ENCODE data around the gene DACT3.

DACT3 gene

DNA sequence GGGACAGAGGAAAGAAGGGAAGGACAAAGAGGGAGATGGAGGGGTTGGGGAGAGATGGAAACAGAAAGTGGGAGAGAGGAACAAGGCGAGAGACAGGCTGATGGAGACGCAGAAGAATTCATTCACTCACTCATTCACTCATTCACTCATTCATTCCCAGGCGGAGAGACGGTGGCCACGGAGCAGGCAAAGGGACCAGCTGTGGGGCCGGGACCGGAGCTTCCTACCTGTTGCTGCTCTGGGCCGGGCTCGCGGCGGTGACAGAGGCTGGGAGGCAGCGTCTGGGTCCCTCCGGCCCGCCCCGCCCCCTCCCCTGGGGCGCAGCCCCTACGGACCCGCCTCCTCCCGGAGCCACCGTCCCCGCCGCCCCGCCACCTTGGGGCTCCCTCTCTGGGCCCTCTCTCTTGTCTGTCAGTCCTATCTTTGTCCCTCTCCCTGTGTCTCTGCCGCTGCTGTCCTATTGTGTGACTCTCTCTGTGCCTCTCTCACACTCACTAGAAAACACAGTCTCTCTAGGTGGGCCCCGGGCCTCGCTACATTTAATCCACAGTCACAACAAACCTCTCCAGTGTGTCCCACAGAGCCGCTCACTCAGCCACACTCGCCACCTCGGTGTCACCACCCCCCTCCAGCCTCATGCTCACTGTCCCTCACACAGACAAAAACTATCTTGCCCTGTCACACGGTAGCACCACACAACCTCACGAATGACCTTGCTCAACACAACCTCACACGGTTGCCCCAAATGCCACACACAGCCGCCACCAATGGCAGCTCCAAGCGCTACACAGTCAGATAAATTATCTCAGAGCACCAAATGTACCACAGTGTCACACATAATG lies 24.8 kb downstream of the DACT3 start, which contains the start of gene GNG8:
TSS of gene GNG8 (minus strand) at position 283 of the 842 bp plus-strand sequence. CDS start 1,520 bp downstream, outside the sequence.
- TF ChIP-seq, protein P1, sequence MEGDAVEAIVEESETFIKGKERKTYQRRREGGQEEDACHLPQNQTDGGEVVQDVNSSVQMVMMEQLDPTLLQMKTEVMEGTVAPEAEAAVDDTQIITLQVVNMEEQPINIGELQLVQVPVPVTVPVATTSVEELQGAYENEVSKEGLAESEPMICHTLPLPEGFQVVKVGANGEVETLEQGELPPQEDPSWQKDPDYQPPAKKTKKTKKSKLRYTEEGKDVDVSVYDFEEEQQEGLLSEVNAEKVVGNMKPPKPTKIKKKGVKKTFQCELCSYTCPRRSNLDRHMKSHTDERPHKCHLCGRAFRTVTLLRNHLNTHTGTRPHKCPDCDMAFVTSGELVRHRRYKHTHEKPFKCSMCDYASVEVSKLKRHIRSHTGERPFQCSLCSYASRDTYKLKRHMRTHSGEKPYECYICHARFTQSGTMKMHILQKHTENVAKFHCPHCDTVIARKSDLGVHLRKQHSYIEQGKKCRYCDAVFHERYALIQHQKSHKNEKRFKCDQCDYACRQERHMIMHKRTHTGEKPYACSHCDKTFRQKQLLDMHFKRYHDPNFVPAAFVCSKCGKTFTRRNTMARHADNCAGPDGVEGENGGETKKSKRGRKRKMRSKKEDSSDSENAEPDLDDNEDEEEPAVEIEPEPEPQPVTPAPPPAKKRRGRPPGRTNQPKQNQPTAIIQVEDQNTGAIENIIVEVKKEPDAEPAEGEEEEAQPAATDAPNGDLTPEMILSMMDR (IDR thresholded peaks at IDR 0.05; ENCODE audit: insufficient read depth, low read length, poor library complexity, severe bottlenecking), result no peak
- no peaks in the 10 kb centered on the region; the same call in 1 of the 2 replicates for H3K27me3 ChIP-seq (replicated peaks; ENCODE audit: control insufficient read depth, insufficient read depth, low read length)
- H3K36me3 ChIP-seq (ENCODE audit: control insufficient read depth, insufficient read depth, low read length), result no peaks in the 10 kb centered on the region
- no peak for DNase-seq (ENCODE audit: extremely low read depth, insufficient read length)
- H3K4me3 ChIP-seq (replicated peaks; ENCODE audit: low read depth, low read length), result 0 out of 2 replicates have a peak within 1 kb of the TSS, but pooled peaks have one; percentile 25

DNA sequence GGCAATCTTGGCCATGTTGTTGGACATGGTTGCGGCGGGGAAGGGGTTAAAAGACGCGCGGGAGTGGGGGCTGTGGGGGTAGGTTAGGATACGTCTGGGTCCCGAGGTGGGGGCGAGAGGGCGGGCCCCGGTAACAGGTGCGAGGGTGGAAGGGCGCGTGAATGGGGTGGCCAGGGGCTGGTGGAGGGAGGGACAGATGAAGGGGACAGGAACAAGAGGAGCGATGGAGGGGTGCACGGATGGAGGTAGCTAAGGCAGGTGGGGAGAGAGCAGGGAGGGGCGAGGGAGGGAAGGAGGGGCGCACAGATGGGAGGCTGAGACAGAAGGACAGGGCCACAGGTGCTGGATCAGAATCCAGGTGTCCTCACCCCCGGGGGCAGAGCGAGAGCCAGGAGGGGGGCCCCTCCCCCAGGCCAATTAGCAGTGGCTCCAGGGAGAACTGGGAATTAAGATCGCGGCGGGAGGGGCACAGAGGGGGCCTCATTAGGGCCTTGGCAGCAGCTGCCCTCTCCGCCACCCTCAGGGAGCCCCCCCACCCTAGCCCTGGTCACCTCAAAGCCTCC lies 26.2 kb downstream of the DACT3 start:
- H3K4me3 ChIP-seq (replicated peaks; ENCODE audit: low read depth, low read length), result peak overlapping the region; percentile 46
- TF ChIP-seq, protein P1 (IDR thresholded peaks at IDR 0.05; ENCODE audit: insufficient read depth, low read length, poor library complexity, severe bottlenecking), result no peak
- H3K36me3 ChIP-seq (ENCODE audit: control insufficient read depth, insufficient read depth, low read length), result no peaks in the 10 kb centered on the region
- no peak for DNase-seq (ENCODE audit: extremely low read depth, insufficient read length)
- H3K27me3 ChIP-seq (replicated peaks; ENCODE audit: control insufficient read depth, insufficient read depth, low read length), result no peaks in the 10 kb centered on the region; the same call in 1 of the 2 replicates

DNA sequence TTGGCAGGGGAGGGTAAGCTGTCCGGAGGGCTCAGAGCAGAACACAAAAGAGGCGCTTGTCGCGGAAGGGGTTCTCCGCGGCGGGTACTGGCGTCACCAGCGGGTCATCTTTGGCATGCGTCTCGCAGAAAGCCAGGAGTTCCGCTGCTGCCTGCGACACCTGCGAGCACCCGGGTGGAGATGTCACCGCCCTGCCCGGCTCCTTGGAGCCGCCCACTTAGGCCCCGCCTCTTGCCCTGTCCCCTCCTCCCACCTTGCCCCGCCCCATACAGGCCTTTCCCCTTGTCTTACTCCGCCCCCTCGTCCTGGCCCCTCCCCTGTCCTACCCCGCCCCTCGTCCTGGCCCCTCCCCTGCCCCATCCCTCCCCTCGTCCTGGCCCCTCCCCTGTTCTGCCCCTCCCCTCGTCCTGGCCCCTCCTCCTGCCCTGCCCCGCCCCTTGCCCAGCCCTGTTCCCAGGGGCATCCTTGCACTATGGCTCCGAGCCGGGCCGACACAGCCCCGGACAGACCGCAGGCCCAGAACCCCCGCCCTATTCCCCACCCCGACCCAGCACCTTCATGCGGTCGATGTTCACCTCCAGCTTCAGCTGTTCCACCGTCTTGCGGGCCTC lies 26.8 kb downstream of the DACT3 start:
- no peaks in the 10 kb centered on the region for H3K36me3 ChIP-seq (ENCODE audit: control insufficient read depth, insufficient read depth, low read length)
- no peaks in the 10 kb centered on the region; the same call in 1 of the 2 replicates for H3K27me3 ChIP-seq (replicated peaks; ENCODE audit: control insufficient read depth, insufficient read depth, low read length)
- peak overlapping the region; percentile 46 for H3K4me3 ChIP-seq (replicated peaks; ENCODE audit: low read depth, low read length)
- DNase-seq (ENCODE audit: extremely low read depth, insufficient read length), result peak; percentile 90
- TF ChIP-seq, protein P1 (IDR thresholded peaks at IDR 0.05; ENCODE audit: insufficient read depth, low read length, poor library complexity, severe bottlenecking), result no peak

DNA sequence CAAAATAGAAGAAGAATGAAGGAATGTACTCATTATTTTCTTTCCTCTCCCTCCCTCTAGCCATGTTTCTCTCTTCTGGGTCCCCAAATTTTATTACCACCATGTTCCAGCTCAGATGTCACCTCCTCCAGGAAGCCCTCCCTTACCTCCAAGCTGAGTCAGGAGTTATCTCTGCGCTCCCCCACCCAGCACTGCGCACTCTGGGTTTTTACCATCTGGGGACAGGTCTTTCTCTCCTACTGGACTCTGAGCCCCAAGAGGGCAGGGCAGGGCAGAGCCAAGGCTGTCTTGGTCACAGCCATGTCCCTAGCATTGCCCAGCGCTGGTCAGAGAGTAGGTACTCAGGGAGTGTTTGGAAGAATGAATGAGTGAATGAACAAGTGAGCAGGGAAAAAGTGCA lies 27.9 kb downstream of the DACT3 start:
- Histone ChIP-seq H3K36me3 (ENCODE audit: control insufficient read depth, insufficient read depth, low read length) (no peaks in the 10 kb centered on the region), H3K4me3 (replicated peaks; ENCODE audit: low read depth, low read length) (no peak overlapping the region), H3K27me3 (replicated peaks; ENCODE audit: control insufficient read depth, insufficient read depth, low read length) (no peaks in the 10 kb centered on the region; the same call in 1 of the 2 replicates)
- TF ChIP-seq, protein P1 (IDR thresholded peaks at IDR 0.05; ENCODE audit: insufficient read depth, low read length, poor library complexity, severe bottlenecking), result no peak
- no peak for DNase-seq (ENCODE audit: extremely low read depth, insufficient read length)

DNA sequence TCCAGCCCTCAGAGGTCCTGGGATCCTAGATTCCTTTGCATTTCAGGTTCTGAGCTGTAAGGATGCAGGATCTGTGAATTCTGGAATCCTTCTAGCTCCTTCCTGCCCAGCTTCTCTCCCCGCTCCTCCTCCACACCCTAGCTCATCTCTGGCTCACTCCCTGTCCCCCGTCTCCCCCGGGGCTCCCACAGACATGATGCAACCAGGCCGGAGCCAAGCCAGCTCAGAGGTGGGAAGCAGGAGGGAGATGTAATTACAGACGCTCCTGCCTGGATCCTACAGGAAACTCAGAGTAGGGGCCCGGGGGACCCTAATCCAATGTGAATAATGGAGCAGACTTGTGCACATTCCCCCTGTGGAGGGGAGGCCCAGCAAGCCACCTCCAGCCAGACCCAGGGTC lies 29.5 kb downstream of the DACT3 start:
- DNase-seq (ENCODE audit: extremely low read depth, insufficient read length), result no peak
- H3K4me3 ChIP-seq (replicated peaks; ENCODE audit: low read depth, low read length), result no peak overlapping the region
- H3K27me3 ChIP-seq (replicated peaks; ENCODE audit: control insufficient read depth, insufficient read depth, low read length), result no peaks in the 10 kb centered on the region; the same call in 1 of the 2 replicates
- H3K36me3 ChIP-seq (ENCODE audit: control insufficient read depth, insufficient read depth, low read length), result no peaks in the 10 kb centered on the region
- TF ChIP-seq, protein P1 (IDR thresholded peaks at IDR 0.05; ENCODE audit: insufficient read depth, low read length, poor library complexity, severe bottlenecking), result no peak

Measured in GM06990 (cell line).